Fibroblast of skin of scalp (primary cell): ENCODE measurements around the gene INPP4B.

Experiments used
- DNase-seq: peaks from one replicate; pipeline ENCODE4 v3.0.0-alpha.2; 2013

INPP4B gene

DNA sequence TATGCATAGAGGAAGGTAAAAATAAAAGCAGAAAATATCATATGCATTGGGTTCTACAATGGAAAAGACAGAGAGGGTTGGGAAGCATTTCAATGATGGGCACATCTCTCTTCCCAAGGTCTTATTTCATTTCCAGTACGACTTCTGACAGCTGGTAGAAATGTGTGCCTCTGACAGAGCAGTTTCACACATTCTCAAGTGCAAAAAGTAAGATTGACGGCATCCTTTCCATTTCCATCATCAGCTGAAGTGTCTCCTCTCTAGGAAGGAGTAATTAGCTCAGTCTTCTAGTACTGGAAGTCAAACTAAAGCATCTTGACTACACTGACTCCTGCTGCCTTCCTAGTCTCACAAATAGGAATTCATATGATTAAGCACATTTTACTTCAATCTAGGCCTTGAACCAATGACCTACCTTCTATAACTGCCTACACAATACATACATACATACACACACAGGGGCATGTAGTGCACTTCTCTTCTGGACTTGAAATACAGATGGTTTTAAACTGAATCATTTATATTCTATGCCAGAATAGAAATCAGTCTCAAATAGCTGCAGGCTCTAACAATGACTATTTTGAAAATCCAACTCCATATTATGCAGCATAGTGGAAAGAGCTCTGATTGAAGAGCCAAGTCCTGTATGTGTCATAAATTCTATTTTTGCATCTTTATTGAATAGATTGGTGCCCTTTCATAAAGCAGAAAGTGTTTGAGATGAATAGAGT, 473.4 kb downstream of the INPP4B start:
- no peak for DNase-seq

DNA sequence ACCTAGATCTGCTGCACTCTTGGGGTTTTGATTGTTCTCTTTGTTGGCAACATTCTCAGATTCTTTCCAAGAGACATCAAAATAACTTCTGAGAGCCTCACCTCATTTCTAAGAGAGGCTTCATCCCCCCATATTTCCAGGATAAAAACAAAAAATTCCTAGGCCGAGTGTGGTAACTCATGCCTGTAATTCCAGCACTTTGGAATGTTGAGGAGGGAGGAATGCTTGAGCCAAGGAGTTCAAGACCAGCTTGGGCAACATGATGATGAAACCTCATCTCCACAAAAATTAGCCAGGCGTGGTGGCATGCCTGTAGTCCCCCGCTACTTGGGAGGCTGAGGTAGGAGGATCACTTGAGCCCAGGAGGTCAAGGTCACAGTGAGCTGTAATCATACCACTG, 477.0 kb downstream of the INPP4B start:
- DNase-seq, result peak; percentile 72

- no peak for DNase-seq
Observed at GRCh38 chr4:142367418-142368180, 478.5 kb downstream of the INPP4B start.

GRCh38 chr4:142366769-142367181, 479.3 kb downstream of the INPP4B start:
- no peak for DNase-seq

- peak; percentile 33 for DNase-seq
Observed at GRCh38 chr4:142365391-142365790, 480.7 kb downstream of the INPP4B start.

- DNase-seq, result no peak
Observed at GRCh38 chr4:142363686-142364085, 482.4 kb downstream of the INPP4B start.

DNA sequence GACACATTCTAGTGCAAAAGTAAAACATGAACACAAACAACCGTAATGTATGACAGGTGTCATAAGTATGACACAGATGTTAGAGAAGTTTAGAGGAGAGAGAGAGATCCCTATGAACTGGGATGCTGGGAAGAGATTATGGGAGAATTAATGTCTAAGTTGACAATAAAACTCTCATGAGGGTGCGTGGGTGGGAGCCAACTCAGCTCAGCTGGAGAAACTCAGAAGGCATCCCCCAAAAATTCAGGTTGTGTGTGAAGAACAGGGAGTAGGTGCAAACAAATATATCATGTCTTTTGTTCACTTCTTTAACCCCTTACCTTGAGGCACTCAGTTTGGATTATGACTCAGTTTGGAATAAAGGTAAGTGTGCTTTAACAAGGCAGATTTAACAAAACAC, 484.1 kb downstream of the INPP4B start:
- DNase-seq, result no peak

DNA sequence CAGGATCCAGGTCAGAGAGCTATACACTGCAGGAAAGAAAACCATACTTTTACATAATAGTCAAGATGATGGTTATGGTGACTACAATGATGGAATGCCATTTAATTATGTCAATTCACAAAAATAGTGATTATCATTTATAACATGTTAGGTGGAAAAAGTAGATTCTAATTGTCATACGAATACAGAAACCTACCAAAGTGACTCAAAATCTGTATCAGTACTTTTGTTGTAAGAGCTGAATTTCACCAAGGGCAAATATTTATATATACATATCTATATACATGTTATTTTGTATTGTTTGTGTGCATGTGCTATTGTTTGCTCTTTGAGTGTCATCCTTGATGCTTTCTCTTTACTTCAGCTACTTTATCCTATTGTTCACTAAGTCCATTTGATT, 485.4 kb downstream of the INPP4B start:
- DNase-seq, result no peak

DNA sequence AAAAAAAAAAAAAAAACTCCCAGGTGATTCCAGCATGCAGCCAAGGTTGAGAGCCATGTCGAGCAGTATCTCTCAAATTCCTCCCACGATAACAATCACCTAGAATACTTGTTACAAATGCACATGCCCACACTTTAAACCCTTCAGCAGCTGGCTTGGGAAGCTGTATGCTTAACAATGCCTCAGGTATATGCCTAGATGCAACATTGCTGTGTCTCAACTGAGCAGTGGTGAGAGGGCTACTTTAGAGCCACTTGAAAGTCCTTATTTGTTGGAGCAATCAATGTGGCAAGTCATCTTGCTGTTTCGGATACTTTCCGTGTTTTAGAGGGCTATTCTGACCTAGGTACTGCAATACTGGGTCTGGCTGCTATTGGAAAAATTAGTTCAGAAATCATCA, 487.4 kb downstream of the INPP4B start:
- DNase-seq, result no peak

GRCh38 chr4:142356801-142357200, 489.3 kb downstream of the INPP4B start:
- no peak for DNase-seq

DNA sequence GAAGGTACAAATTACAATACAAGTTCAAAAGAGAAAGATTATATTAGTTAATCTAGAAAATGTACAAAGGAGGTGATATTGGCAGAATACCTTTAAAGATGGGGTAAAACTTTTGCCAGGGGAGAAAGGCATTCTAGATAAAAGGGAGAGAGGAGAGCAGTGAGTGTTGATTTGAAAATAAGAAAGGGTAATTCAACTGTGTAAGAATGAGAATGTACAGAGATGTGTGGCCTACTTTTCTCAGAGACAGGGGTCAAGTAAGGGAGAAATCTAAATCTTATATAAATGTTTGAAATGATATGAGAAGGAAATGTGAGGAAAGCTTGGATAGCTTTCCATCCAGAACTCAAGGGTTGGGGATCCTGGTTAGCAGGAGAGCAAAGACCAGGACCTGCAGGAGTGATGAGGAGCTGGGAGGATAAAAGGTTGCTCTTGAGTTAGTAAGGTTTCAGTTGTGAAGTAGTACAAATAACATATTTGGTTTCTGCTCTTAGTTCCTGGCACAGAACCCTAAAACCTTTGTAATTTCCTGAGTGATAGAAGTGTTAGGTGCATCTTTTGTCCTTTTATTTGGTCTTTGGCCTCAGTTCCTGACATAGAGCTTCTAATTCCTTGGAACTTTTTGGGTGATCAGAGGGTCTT, 489.9 kb downstream of the INPP4B start:
- no peak for DNase-seq

DNA sequence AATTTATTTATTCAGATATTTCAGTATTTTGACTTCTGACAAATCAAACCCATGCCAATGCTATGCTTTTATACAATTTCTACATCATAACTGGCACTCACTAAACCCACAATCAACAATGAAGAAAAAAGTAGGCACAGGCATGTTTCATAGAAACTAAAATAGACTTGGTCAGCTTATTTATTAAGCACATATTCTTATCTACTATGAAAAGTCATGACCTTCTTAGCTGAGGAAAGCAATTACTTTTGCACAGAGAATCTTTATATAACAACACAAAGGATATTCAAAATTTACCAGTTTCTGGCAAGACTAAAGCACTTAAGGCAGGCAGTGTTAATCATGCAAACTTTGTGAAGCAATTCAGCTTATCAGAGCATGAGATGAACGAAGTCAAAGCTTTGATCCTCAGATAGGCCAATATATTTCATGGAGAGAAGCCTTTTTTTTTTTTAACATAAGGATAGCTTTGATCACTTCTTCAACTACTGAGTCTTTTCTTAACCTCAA, 490.6 kb downstream of the INPP4B start:
- no peak for DNase-seq

DNA sequence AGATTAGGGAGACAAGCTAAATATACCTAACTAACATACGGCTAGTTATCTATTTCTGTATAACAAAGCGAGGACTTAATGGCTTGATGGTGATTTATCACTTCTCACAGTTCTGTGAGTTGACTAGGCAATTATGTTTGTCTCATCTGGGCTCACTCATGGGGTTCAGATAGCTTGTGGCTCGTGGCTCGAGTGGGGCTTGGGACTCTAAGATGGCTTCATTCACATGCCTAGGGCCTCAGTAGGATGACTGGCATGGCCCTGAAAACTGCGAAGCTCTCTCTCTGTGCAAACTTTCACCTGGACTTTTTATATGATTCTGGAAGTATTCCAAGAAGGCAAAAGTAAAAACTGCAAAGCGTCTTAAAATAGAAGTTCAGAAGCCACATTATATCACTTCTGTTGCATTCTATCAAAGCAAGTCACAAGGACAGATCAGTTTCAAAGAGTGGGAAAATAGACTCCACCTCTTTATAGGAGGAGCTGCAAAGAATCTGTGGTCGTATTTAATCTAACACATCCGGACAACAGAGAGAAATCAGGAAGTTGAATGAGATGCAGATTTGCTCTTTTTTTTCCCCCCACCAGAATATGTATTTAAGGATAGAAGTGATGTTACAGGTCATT, 491.2 kb downstream of the INPP4B start:
- DNase-seq, result no peak

GRCh38 chr4:142354041-142354440, 492.1 kb downstream of the INPP4B start:
- DNase-seq, result no peak

- DNase-seq, result peak; percentile 73
Observed at GRCh38 chr4:142353149-142353738, 492.9 kb downstream of the INPP4B start.

DNA sequence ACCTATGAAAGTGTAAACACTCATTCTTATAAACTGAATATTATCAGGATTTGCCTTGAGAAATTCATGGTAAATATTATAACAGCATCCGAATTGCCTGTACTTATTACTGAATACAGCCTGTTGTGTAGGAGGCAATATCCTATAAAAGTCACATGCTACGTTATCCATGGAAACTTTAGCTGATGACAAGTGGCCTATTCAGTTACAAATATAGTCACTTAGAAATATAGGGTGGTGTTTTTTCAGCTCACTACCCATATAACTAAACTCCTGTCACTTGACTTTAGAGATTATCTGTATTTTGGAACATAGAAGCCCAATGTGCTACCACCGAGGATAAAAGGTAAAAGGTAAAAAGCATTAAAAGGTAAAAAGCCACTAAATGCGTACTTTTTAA, 493.4 kb downstream of the INPP4B start:
- DNase-seq, result no peak

DNA sequence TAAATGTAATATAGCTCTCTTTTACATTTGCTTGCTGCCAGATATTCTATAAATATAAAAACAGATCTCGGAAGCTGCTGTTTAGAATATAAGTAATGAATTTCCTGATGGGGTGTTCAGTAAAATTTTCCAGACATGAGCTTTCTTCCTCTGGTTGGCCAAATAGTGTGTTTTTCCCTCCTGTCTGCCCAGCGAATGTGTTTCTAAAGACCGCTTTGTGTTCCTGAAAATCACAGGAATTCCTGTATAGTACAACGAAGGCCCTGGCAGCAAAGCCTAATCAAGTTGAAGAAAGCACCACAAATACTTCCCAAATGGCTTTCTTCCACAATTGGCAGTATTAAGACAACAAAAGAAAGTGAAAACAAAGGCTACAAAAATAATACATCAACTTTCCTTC, 494.1 kb downstream of the INPP4B start:
- no peak for DNase-seq

DNA sequence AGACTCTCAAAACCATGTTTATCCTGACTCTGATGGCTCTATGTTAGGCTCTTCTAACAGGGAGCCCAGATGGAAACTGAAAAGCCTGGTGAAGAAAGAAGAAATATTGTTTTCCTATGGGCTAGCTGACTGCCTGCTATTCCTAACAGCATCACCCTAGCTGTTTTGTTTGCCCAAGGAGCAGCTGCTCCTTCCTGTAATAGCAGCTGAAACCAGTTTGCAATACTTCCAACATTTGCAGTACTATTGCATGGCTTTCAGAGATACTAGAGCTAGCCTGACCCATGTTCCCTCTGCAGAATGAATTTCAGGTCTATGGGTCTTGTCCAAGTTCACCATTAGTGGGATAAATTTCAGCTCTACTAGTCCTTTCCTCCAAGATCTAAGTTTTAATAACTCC, 495.2 kb downstream of the INPP4B start:
- DNase-seq, result no peak

DNA sequence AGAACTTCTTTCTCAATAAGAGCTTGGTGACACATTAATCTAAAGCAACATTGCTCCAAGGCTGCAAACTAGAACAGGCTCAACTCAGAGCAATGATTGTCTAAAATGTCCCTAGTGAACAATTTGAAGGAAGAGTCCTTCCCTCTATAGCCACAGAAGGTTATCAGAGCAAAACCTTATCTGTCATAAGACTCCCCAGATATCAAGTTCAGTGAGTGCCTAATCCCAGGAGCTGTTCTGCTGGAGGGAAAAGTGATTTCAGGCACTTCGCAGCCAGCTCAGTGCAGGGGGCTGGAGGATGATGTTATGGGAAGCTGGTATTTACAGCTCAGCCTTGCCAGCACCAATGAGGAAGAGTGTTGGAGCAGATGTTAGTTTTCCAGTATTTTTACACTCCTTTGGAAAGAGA, 497.5 kb downstream of the INPP4B start:
- no peak for DNase-seq

DNA sequence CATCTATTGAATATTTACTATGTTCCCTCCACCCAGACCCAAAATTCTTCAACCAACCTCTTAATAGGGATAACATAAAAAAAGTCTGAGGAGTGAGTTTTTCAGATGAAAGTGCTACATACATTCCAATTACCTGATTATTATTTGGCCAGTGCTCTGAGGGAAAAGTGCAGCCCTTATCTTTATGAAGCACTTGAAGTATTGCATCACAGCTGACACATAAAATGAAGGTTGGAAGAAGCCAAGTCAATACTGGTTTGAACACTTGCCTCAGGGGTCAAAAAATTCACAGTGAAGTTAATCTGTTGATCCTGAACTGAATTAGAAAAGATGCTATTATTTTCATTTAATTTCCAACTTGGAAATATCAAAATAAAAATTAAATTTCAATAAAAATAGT, 498.9 kb downstream of the INPP4B start:
- DNase-seq, result no peak

DNA sequence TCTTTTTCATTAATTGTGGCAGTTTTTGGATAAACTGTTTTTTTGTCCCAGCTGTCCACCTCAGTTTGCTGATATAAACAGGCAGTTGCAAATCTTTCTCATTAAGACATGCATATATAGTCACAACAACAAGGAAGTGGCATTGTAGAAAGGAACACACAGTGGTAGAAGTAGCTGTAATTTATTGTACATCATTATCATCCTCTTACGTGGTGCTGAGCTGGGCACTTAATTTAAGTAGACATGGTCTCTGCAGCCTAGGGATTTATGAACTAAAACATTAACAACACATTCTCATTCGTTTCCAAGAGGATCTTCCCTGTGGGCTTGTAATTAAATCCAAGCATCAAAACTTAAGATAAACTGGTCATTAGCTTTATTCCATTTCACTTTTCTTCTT, 500.2 kb downstream of the INPP4B start:
- no peak for DNase-seq

DNA sequence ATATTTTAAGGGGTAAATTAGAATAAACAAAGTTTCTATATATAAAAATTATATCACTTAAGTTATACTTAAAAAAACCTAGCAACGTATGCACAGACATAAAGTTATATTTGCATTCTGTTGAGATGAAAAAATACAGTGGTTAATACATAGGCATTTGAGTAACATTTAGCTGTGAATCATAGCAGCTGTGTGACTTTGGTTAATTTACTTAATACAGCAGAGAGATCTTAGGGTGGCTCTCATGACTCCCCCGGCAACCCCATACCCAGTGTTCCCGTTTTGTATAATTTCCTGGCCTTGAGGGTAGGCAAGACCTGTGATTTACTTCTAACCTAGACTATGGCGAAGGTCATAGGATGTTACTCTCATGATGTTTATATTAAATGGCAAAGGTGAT, 504.8 kb downstream of the INPP4B start:
- no peak for DNase-seq

DNA sequence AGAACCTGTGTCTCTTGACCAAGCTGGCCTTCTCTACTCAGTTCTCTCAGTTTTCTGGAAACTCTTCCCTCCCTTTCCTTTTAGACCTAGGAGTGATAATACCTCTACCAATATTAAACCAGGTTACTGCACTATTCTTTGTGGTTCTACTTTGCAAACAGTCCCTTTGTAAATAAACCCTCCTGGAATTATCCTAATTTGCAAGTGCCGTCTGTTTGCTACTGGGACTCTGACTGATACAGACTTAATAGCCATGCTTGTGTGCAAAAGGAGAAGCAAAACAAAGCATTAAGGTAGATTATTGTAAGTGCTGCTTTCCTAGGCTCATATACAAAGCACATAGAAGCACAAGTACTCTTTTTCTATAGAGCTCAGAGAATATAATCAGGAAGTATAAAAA, 507.0 kb downstream of the INPP4B start:
- no peak for DNase-seq
